Sigmoid colon (tissue), 7 donors: ENCODE results near the gene SYMPK. TPM values are rescaled to one million over a fixed set of nuclear protein-coding genes. Genes with fewer than 3 reads are reported as not detected.

Experiments
- DNase-seq: peaks from one replicate; pipeline ENCODE4 v3.0.0-alpha.2; 2019
- H3K27ac ChIP-seq, 4 donors: fragments of 200-600 bp; sonication (generic); one replicate each; pipeline ENCODE4 v1.5.1; 2016 to 2019; ENCODE audit warnings: mild to moderate bottlenecking in 1 of 4
- H3K27me3 ChIP-seq, 3 donors: fragments of 200-600 bp; sonication (generic); one replicate each; pipeline ENCODE4 v1.5.1; 2019; ENCODE audit warnings: mild to moderate bottlenecking in 1 of 3
- H3K36me3 ChIP-seq, 4 donors: fragments of 200-600 bp; sonication (generic); one replicate each; pipeline ENCODE4 v1.5.1; 2016 to 2019
- H3K4me1 ChIP-seq, 4 donors: fragments of 200-600 bp; sonication (generic); one replicate each; pipeline ENCODE4 v1.5.1; 2017 to 2019
- H3K4me3 ChIP-seq, 4 donors: fragments of 200-600 bp; sonication (generic); one replicate each; pipeline ENCODE4 v1.5.1; 2017 to 2019; ENCODE audit warnings: mild to moderate bottlenecking in 2 of 4, moderate library complexity in 1 of 4
- H3K9me3 ChIP-seq, 4 donors: fragments of 200-600 bp in 3 of 4; sonication (generic) in 3 of 4; one replicate each; pipeline versions ENCODE4 v1.5.1 to v1.6.1; 2013 to 2019
- EP300 ChIP-seq, 4 donors: sonication (generic); formaldehyde crosslinking; IDR thresholded peaks; one replicate each; pipeline ENCODE4 v1.6.1; 2017; ENCODE audit warnings: antibody characterized with exemption in 4 of 4
- POLR2A ChIP-seq, 2 donors: fragments of 450-650 bp; IDR thresholded peaks; one replicate each; pipeline ENCODE4 v1.6.1; 2016; ENCODE audit warnings: antibody characterized with exemption in 2 of 2, mild to moderate bottlenecking in 2 of 2, moderate library complexity in 2 of 2
- POLR2AphosphoS5 ChIP-seq, 4 donors: sonication (generic); formaldehyde crosslinking; IDR thresholded peaks; one replicate each; pipeline ENCODE4 v1.6.1; 2017; ENCODE audit warnings: antibody characterized with exemption in 4 of 4
- WGBS, 2 donors: extraction: QIAGEN DNeasy Blood & Tissue Kit; methylation state at CpG; one replicate each; pipeline ENCODE4 v1.1.7; 2013; 5-methylcytosine and 5-hydroxymethylcytosine counted together
- intact Hi-C: fragments of 100-400 bp; cut with DNase I; formaldehyde crosslinking; loops from one replicate; pipeline ENCODE4 v1.15.1; 2023
- polyA plus RNA-seq, 3 donors: library from polyadenylated mRNA; stranded (reverse); fragments of 200-250 nt; gene quantifications; one replicate each; pipeline ENCODE4 v1.2.3, GENCODE V29; 2013
- total RNA-seq, 4 donors: library from RNA; depleted of rRNA; stranded (reverse); fragments of >200 nt; gene quantifications; one replicate each; pipeline ENCODE4 v1.1.0, GENCODE V29; 2016
- TF ChIP-seq, protein P1 (sequence below), 4 experiments: fragments of 450-650 bp in 3 of 4; fragments of 200-600 bp in 1 of 4; IDR thresholded peaks; one replicate each; pipeline ENCODE4 v1.5.1; 2016 to 2019; ENCODE audit warnings: antibody characterized with exemption in 4 of 4, mild to moderate bottlenecking in 3 of 4, moderate library complexity in 2 of 4
- donor health status: healthy with polysubstance abuse.
- donor health status: Bipolar disorder and iron deficiency.
- donor health status: healthy.

Gene SYMPK
- total and polyA plus RNA-seq, 7 donors: 18.2 to 84.4 (median 28.5) TPM

DNA sequence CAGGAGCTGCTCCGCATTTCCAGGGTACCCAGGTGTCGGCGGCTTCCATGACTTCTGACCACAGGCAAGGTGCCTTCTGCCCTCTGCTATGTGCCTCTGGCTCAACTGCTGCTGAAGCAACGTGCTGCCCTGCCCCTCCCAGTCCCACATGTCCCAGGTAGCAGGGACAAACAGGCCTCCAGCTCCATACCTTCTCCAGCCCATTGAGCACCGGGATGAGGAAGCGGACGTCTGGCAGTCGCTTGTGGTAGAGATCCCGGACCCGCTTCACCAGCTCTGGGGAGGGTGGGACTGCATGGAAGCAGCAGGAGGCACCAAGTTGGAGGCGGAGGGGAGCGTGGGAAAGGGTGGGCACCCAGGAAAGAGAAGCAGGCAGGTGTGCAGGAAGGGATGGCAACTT is 39.8 kb downstream of the SYMPK start:
- WGBS, 2 donors: 92 to 95% methylated on average over 12 of the region's 12 CpGs
- TF ChIP-seq EP300 (IDR thresholded peaks at IDR 0.05) (no peak), POLR2A (IDR thresholded peaks at IDR 0.05) (no peak), POLR2AphosphoS5 (IDR thresholded peaks at IDR 0.05) (no peak)
- TF ChIP-seq, protein P1, sequence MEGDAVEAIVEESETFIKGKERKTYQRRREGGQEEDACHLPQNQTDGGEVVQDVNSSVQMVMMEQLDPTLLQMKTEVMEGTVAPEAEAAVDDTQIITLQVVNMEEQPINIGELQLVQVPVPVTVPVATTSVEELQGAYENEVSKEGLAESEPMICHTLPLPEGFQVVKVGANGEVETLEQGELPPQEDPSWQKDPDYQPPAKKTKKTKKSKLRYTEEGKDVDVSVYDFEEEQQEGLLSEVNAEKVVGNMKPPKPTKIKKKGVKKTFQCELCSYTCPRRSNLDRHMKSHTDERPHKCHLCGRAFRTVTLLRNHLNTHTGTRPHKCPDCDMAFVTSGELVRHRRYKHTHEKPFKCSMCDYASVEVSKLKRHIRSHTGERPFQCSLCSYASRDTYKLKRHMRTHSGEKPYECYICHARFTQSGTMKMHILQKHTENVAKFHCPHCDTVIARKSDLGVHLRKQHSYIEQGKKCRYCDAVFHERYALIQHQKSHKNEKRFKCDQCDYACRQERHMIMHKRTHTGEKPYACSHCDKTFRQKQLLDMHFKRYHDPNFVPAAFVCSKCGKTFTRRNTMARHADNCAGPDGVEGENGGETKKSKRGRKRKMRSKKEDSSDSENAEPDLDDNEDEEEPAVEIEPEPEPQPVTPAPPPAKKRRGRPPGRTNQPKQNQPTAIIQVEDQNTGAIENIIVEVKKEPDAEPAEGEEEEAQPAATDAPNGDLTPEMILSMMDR (IDR thresholded peaks at IDR 0.05): no peak
- intact Hi-C loops: no loop called here
- peaks cover 0 to 8% (median 0%) of the 10 kb centered on the region in 4 donors for H3K4me1 ChIP-seq
- H3K27ac ChIP-seq: no peak overlapping the region
- DNase-seq: no peak
- H3K36me3 ChIP-seq: peaks cover 25 to 88% (median 43%) of the 10 kb centered on the region in 4 donors
- no peaks in the 10 kb centered on the region for H3K9me3 ChIP-seq
- H3K27me3 ChIP-seq: no peaks in the 10 kb centered on the region
- H3K4me3 ChIP-seq: no peak overlapping the region

DNA sequence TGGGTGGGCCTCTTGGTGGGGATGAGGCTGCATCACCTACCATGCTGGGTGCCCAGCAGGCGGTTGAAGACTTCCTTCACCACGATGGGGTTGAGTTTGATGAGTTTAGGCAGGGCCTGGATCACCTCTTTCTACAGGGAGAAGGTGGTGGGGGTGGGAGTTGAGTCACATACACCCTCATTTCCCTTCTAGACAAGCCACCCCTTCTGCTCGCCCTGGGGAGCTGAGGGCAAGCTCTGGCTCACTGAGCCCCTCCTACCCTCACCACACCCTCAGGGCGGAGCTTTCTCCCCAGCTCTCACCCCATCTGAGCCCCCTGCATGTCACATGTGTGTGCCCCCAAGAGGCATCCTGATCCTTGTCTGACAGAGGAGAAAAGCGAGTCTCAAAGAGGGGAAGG is 40.2 kb downstream of the SYMPK start:
- Histone ChIP-seq H3K9me3 (no peaks in the 10 kb centered on the region), H3K27ac (no peak overlapping the region), H3K4me3 (no peak overlapping the region), H3K27me3 (no peaks in the 10 kb centered on the region), H3K36me3 (peaks cover 25 to 83% (median 40%) of the 10 kb centered on the region in 4 donors), H3K4me1 (peaks cover 0 to 8% (median 0%) of the 10 kb centered on the region in 4 donors)
- no peak for DNase-seq
- TF ChIP-seq EP300 (IDR thresholded peaks at IDR 0.05) (no peak), POLR2A (IDR thresholded peaks at IDR 0.05) (no peak), POLR2AphosphoS5 (IDR thresholded peaks at IDR 0.05) (no peak)
- TF ChIP-seq, protein P1 (IDR thresholded peaks at IDR 0.05): no peak
- 92 to 93% methylated on average over 5 of the region's 5 CpGs for WGBS, 2 donors
- intact Hi-C loops: no loop called here

GRCh38 chr19:45821570-45821969 is 41.4 kb downstream of the SYMPK start:
- H3K36me3 ChIP-seq: peaks cover 17 to 72% (median 32%) of the 10 kb centered on the region in 4 donors
- WGBS, 2 donors: 89 to 95% methylated on average over 10 of the region's 10 CpGs

GRCh38 chr19:45821103-45821521 is 41.8 kb downstream of the SYMPK start:
- TF ChIP-seq POLR2A (IDR thresholded peaks at IDR 0.05) (no peak), EP300 (IDR thresholded peaks at IDR 0.05) (no peak), POLR2AphosphoS5 (IDR thresholded peaks at IDR 0.05) (no peak)
- TF ChIP-seq, protein P1 (IDR thresholded peaks at IDR 0.05): no peak
- WGBS, 2 donors: 93% methylated on average over 8 of the region's 8 CpGs
- H3K9me3 ChIP-seq: no peaks in the 10 kb centered on the region
- no peak overlapping the region for H3K27ac ChIP-seq
- no peak for DNase-seq
- H3K27me3 ChIP-seq: peaks cover 0 to 2% (median 0%) of the 10 kb centered on the region in 3 donors
- peaks cover 12 to 67% (median 29%) of the 10 kb centered on the region in 4 donors for H3K36me3 ChIP-seq
- intact Hi-C loops: no loop called here
- H3K4me3 ChIP-seq: no peak overlapping the region
- peaks cover 0 to 15% (median 4%) of the 10 kb centered on the region in 4 donors for H3K4me1 ChIP-seq

More at GRCh38 chr19:45821570-45821969, 41.4 kb downstream of the SYMPK start:
- H3K27me3 ChIP-seq: no peaks in the 10 kb centered on the region
- no peaks in the 10 kb centered on the region for H3K9me3 ChIP-seq
- no peak overlapping the region for H3K4me3 ChIP-seq
- TF ChIP-seq, protein P1 (IDR thresholded peaks at IDR 0.05): no peak
- TF ChIP-seq POLR2AphosphoS5 (IDR thresholded peaks at IDR 0.05): no peak
- TF ChIP-seq EP300 (IDR thresholded peaks at IDR 0.05): no peak
- no peak for TF ChIP-seq POLR2A (IDR thresholded peaks at IDR 0.05)
- no peak overlapping the region for H3K27ac ChIP-seq
- intact Hi-C loops: no loop called here
- peaks cover 0 to 13% (median 2%) of the 10 kb centered on the region in 4 donors for H3K4me1 ChIP-seq
- DNase-seq: no peak
